Activated naive CD8-positive, alpha-beta T cell treated with anti-CD3 and anti-CD28 coated beads for 36 hours (primary cell): Measurements from ENCODE around the gene FAAP100. TPM values are rescaled to one million over a fixed set of nuclear protein-coding genes. Genes with fewer than 3 reads are reported as not detected.
A peak's percentile ranks its signal among the peaks of the same experiment; 100 is the strongest.

Experiments
- DNase-seq: peaks from one replicate; pipeline ENCODE4 v3.0.0; 2021
- H3K27ac Mint-ChIP-seq: one replicate; pipeline ENCODE4 v1.8.0; 2022; ENCODE audit warnings: mild to moderate bottlenecking, moderate library complexity, mixed read lengths
- H3K27me3 Mint-ChIP-seq: one replicate; pipeline ENCODE4 v1.8.0; 2022; ENCODE audit warnings: mild to moderate bottlenecking, mixed read lengths
- H3K36me3 Mint-ChIP-seq: one replicate; pipeline ENCODE4 v1.8.0; 2021; ENCODE audit warnings: mild to moderate bottlenecking, mixed read lengths
- H3K4me1 Mint-ChIP-seq: one replicate; pipeline ENCODE4 v1.8.0; 2021; ENCODE audit warnings: mixed read lengths
- H3K4me3 Mint-ChIP-seq: one replicate; pipeline ENCODE4 v1.8.0; 2022; ENCODE audit warnings: mild to moderate bottlenecking, moderate library complexity, mixed read lengths
- H3K9me3 Mint-ChIP-seq: one replicate; pipeline ENCODE4 v1.8.0; 2022; ENCODE audit warnings: mixed read lengths
- total RNA-seq, 2 experiments: library from RNA; stranded (reverse); gene quantifications; one replicate each; pipeline ENCODE4 v1.2.3, GENCODE V29; 2021

Gene FAAP100
- total RNA-seq, 2 experiments from 2014 or later: 48.1 to 51.1 TPM

GRCh38 chr17:81551458-81552243 is 502 bp downstream of the FAAP100 start:
- Mint-ChIP-seq H3K27me3 (no peaks in the 10 kb centered on the region), H3K9me3 (no peaks in the 10 kb centered on the region), H3K4me1 (peaks cover 30% of the 10 kb centered on the region), H3K4me3 (peak overlapping the region; percentile 91), H3K36me3 (peaks cover 21% of the 10 kb centered on the region), H3K27ac (peak overlapping the region; percentile 80)
- DNase-seq: peak; percentile 21

GRCh38 chr17:81550830-81551457 is 1.2 kb downstream of the FAAP100 start:
- peaks cover 30% of the 10 kb centered on the region for H3K4me1 Mint-ChIP-seq
- H3K36me3 Mint-ChIP-seq: peaks cover 23% of the 10 kb centered on the region
- peak overlapping the region; percentile 80 for H3K27ac Mint-ChIP-seq
- H3K27me3 Mint-ChIP-seq: no peaks in the 10 kb centered on the region
- peak overlapping the region; percentile 91 for H3K4me3 Mint-ChIP-seq
- DNase-seq: no peak
- H3K9me3 Mint-ChIP-seq: no peaks in the 10 kb centered on the region

- H3K4me3 Mint-ChIP-seq: peak overlapping the region; percentile 56
- H3K27me3 Mint-ChIP-seq: no peaks in the 10 kb centered on the region
- H3K4me1 Mint-ChIP-seq: peaks cover 30% of the 10 kb centered on the region
- H3K27ac Mint-ChIP-seq: peak overlapping the region; percentile 8
- peaks cover 23% of the 10 kb centered on the region for H3K36me3 Mint-ChIP-seq
- DNase-seq: no peak
- no peaks in the 10 kb centered on the region for H3K9me3 Mint-ChIP-seq
Measured at GRCh38 chr17:81550285-81550684, 1.9 kb downstream of the FAAP100 start.

- DNase-seq: no peak
- H3K9me3 Mint-ChIP-seq: no peaks in the 10 kb centered on the region
- peaks cover 23% of the 10 kb centered on the region for H3K36me3 Mint-ChIP-seq
- H3K4me1 Mint-ChIP-seq: peaks cover 30% of the 10 kb centered on the region
- H3K4me3 Mint-ChIP-seq: peak overlapping the region; percentile 56
- no peaks in the 10 kb centered on the region for H3K27me3 Mint-ChIP-seq
- peak overlapping the region; percentile 8 for H3K27ac Mint-ChIP-seq
Measured at GRCh38 chr17:81549826-81550225, 2.3 kb downstream of the FAAP100 start.

GRCh38 chr17:81549031-81549557 is 3.1 kb downstream of the FAAP100 start:
- H3K4me3 Mint-ChIP-seq: no peak overlapping the region
- peaks cover 23% of the 10 kb centered on the region for H3K36me3 Mint-ChIP-seq
- no peak for DNase-seq
- no peak overlapping the region for H3K27ac Mint-ChIP-seq
- H3K27me3 Mint-ChIP-seq: no peaks in the 10 kb centered on the region
- H3K4me1 Mint-ChIP-seq: peaks cover 25% of the 10 kb centered on the region
- H3K9me3 Mint-ChIP-seq: no peaks in the 10 kb centered on the region

GRCh38 chr17:81547614-81547982 is 4.6 kb downstream of the FAAP100 start:
- no peak overlapping the region for H3K4me3 Mint-ChIP-seq
- H3K36me3 Mint-ChIP-seq: peaks cover 20% of the 10 kb centered on the region
- peaks cover 17% of the 10 kb centered on the region for H3K4me1 Mint-ChIP-seq
- no peaks in the 10 kb centered on the region for H3K27me3 Mint-ChIP-seq
- no peak overlapping the region for H3K27ac Mint-ChIP-seq
- H3K9me3 Mint-ChIP-seq: no peaks in the 10 kb centered on the region
- DNase-seq: no peak

- no peak for DNase-seq
- Mint-ChIP-seq H3K4me3 (no peak overlapping the region), H3K4me1 (peaks cover 17% of the 10 kb centered on the region), H3K27ac (no peak overlapping the region), H3K27me3 (no peaks in the 10 kb centered on the region), H3K36me3 (peaks cover 20% of the 10 kb centered on the region), H3K9me3 (no peaks in the 10 kb centered on the region)
Measured at GRCh38 chr17:81546906-81547613, 5.1 kb downstream of the FAAP100 start.

GRCh38 chr17:81545160-81545949 is 6.8 kb downstream of the FAAP100 start:
- DNase-seq: no peak
- Mint-ChIP-seq H3K36me3 (peaks cover 16% of the 10 kb centered on the region), H3K9me3 (no peaks in the 10 kb centered on the region), H3K27me3 (no peaks in the 10 kb centered on the region), H3K4me1 (peaks cover 12% of the 10 kb centered on the region), H3K4me3 (no peak overlapping the region), H3K27ac (no peak overlapping the region)

GRCh38 chr17:81544281-81544974 is 7.7 kb downstream of the FAAP100 start:
- no peaks in the 10 kb centered on the region for H3K9me3 Mint-ChIP-seq
- H3K36me3 Mint-ChIP-seq: peaks cover 12% of the 10 kb centered on the region
- no peak overlapping the region for H3K4me3 Mint-ChIP-seq
- DNase-seq: no peak
- H3K27me3 Mint-ChIP-seq: no peaks in the 10 kb centered on the region
- no peak overlapping the region for H3K27ac Mint-ChIP-seq
- H3K4me1 Mint-ChIP-seq: peaks cover 4% of the 10 kb centered on the region

- Mint-ChIP-seq H3K27ac (no peak overlapping the region), H3K36me3 (peaks cover 8% of the 10 kb centered on the region), H3K27me3 (no peaks in the 10 kb centered on the region), H3K9me3 (no peaks in the 10 kb centered on the region), H3K4me1 (no peaks in the 10 kb centered on the region), H3K4me3 (no peak overlapping the region)
- no peak for DNase-seq
Measured at GRCh38 chr17:81543756-81544155, 8.4 kb downstream of the FAAP100 start.

GRCh38 chr17:81543339-81543675 is 8.8 kb downstream of the FAAP100 start:
- Mint-ChIP-seq H3K9me3 (no peaks in the 10 kb centered on the region), H3K4me3 (no peak overlapping the region), H3K27ac (no peak overlapping the region), H3K36me3 (peaks cover 8% of the 10 kb centered on the region), H3K4me1 (no peaks in the 10 kb centered on the region), H3K27me3 (no peaks in the 10 kb centered on the region)
- no peak for DNase-seq

- no peaks in the 10 kb centered on the region for H3K4me1 Mint-ChIP-seq
- no peaks in the 10 kb centered on the region for H3K9me3 Mint-ChIP-seq
- H3K36me3 Mint-ChIP-seq: peaks cover 10% of the 10 kb centered on the region
- no peak for DNase-seq
- no peak overlapping the region for H3K27ac Mint-ChIP-seq
- peaks cover 5% of the 10 kb centered on the region for H3K27me3 Mint-ChIP-seq
- H3K4me3 Mint-ChIP-seq: no peak overlapping the region
Measured at GRCh38 chr17:81542431-81543338, 9.5 kb downstream of the FAAP100 start.

GRCh38 chr17:81541123-81541522 is 11.0 kb downstream of the FAAP100 start:
- peaks cover 6% of the 10 kb centered on the region for H3K36me3 Mint-ChIP-seq
- peaks cover 16% of the 10 kb centered on the region for H3K27me3 Mint-ChIP-seq
- H3K4me3 Mint-ChIP-seq: no peak overlapping the region

More at GRCh38 chr17:81541123-81541522, 11.0 kb downstream of the FAAP100 start:
- H3K27ac Mint-ChIP-seq: no peak overlapping the region
- no peaks in the 10 kb centered on the region for H3K4me1 Mint-ChIP-seq
- DNase-seq: no peak
- no peaks in the 10 kb centered on the region for H3K9me3 Mint-ChIP-seq
